HG02763 (cell line): Measurements from ENCODE around the gene NOTO.

ENCODE experiments used
- ATAC-seq: cut with Tn5 transposase; IDR thresholded peaks from one replicate; pipeline ENCODE4 v1.9.1; 2021; ENCODE audit warnings: mild to moderate bottlenecking, moderate library complexity; ENCODE audit not compliant: unreplicated experiment

NOTO gene

GRCh38 chr2:73233154-73233931 lies 31.0 kb downstream of the NOTO start, which contains the start of gene PRADC1:
TSS of gene PRADC1 (minus strand) at chr2:73233239. CDS start at chr2:73233160, 79 bp downstream.
- peak; percentile 93 for ATAC-seq

- peak; percentile 56 for ATAC-seq
These were observed 31.8 kb downstream of the NOTO start, which contains the start of gene CCT7 for GRCh38 chr2:73233932-73234832. TSS of gene CCT7 (plus strand) at chr2:73234308. CDS start at chr2:73234379, 71 bp downstream.

DNA sequence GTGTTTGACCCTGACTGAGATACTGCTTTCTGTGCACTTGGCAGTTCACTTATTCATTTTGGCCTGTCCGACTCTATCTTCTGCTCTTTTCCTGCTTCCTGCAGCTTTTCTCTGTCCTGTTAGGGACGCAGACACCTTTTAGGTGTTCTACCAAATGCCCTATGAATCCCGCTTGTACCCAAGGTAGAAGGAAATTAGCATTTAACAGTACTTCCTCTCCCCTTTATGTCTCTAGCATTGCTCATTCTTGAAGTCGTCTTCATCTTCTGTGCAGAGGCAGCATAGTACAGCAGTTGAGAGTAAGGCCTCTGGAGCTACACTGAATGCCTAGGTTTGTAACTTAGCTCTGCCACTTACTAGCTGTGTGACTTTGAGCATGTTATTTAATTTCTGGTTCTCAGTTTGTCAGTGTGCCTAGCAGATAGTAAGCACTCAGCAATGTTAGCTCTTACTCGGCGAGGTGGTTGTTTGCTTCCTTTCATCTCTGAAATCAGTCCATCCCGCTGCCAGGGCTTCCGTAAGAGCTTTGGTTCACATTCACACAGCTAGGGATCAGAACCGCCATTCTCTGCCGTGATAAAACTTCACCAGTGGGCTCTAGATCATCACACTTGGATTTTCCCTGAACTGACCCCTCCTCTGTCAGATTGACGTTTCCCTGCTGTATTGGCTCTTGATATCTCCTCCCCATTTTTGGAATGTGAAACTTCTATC lies 33.1 kb downstream of the NOTO start:
- no peak for ATAC-seq

- no peak for ATAC-seq
These were observed 34.8 kb downstream of the NOTO start for GRCh38 chr2:73237168-73237567.

DNA sequence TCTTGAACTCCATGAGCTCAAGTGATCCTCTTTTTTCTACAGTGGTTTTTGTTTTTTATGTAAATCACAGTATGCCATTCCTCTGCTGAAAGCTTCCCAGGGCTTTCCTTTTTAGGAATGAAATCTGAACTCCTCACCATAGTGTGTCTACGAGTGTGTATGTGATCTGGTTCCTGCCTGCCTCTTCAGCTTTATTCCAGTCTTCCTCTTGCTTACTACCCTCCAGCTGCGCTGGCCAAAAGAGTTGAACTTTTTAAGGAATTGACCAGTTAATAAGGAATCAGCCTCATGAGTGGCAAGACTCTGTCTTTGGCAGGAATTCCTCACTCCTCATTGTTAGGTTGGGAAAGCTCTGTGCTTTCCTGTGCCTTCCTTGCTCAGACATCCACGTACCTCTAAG lies 35.8 kb downstream of the NOTO start:
- no peak for ATAC-seq

GRCh38 chr2:73238976-73239375 lies 36.6 kb downstream of the NOTO start:
- ATAC-seq = no peak

DNA sequence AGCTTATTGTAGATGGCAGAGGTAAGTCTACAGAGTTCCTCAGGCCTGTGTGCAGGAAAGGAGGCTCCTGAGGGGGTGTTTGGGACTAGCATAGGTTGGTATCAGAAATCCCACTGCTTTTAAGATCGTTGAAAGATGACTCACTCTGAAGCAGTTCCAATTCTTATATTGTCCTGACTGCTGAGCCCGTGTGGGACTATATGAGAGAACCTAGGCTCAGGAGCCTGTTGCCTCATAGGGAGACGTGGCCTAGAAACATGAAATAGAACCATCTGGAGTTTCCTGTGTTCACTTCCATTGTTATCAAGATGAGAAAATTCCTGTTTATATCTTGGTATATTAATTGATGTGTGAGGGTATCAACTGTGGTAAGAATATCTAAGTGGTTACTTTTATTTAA lies 37.4 kb downstream of the NOTO start:
- no peak for ATAC-seq

DNA sequence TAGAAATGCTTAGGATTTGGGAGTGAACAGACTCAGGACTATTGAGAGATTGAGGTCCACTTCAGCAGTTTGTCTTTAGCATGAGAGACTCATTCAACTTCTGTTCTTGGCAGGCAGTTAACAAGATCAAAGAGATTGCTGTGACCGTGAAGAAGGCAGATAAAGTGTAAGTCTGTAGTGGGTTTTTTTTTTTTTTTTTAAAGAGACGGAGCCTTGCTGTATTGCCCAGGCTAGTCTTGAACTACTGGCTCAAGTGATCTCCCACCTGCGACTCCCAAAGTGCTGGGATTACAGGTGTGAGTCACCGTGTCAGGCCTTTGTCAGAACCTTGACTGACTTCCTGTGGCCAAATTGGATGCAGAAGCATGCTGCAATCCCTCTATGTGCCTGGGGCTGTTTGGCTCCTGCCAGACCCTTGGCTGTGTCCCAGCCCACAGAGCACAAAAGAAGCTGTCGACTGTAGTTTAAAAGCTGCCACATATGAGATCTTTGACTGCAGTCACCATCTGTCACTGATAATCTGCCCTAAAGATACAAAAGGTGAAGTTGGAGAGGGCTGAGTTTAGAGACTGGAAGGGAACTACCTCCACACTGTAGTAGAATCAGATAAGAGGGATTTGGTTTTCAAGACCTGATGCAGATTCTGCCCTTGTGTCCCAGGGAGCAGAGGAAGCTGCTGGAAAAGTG lies 41.7 kb downstream of the NOTO start:
- no peak for ATAC-seq

GRCh38 chr2:73244580-73244979 lies 42.2 kb downstream of the NOTO start:
- ATAC-seq = no peak

GRCh38 chr2:73246850-73247249 lies 44.5 kb downstream of the NOTO start:
- no peak for ATAC-seq

- no peak for ATAC-seq
These were observed 47.3 kb downstream of the NOTO start for GRCh38 chr2:73249636-73250035.

GRCh38 chr2:73250872-73251846 lies 48.8 kb downstream of the NOTO start:
- no peak for ATAC-seq

GRCh38 chr2:73252238-73253027 lies 50.1 kb downstream of the NOTO start:
- no peak for ATAC-seq

GRCh38 chr2:73253400-73253799 lies 51.0 kb downstream of the NOTO start:
- no peak for ATAC-seq

DNA sequence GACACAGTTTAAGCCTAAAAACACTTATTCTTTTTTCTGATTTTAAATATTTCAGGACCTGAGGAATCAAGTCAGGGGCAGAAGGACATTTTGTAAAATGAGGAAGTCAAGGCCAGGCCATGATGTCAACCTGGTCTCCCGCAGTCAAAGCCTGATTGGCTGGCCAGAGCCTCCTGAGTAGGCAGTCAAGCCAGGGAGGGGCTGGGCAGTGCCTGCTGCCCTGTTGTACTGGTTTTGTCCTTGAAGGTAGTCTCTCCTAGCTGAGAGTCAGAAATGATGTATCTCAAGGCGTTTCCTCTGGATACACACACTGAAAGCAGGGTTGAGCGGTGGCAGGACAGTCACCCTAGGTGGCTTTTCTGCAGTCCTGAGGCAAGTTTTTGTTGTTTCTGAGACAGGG lies 51.5 kb downstream of the NOTO start:
- ATAC-seq = no peak

DNA sequence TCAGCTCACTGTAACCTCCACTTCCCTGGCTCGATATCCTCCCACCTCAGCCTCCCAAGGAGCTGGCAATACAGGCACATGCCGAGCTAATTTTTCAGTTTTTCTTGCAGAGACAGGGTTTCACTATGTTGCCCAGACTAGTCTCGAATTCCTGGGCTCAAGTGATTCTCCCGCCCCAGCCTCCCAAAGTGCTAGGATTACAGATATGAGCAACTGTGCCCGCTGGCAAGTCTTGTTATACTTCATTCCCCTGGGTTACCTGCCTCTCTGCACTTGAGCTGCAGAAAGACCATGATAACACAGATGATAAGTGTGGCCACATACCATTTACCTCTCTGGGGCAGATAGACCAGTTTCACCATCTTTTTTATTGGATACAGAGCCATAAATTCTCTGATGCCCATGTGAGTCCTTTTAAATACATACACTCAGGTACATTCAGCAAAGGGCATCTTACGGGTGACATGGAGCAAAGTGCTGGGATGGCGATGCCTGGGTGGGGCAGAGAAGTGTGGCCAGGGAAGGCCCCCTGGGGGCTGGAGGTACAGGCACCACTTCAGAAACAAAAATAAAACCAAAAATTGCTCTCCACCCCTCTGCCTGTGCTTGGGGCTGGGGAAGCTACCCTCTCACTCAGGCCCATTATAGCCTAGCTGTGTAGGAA lies 52.1 kb downstream of the NOTO start:
- no peak for ATAC-seq

DNA sequence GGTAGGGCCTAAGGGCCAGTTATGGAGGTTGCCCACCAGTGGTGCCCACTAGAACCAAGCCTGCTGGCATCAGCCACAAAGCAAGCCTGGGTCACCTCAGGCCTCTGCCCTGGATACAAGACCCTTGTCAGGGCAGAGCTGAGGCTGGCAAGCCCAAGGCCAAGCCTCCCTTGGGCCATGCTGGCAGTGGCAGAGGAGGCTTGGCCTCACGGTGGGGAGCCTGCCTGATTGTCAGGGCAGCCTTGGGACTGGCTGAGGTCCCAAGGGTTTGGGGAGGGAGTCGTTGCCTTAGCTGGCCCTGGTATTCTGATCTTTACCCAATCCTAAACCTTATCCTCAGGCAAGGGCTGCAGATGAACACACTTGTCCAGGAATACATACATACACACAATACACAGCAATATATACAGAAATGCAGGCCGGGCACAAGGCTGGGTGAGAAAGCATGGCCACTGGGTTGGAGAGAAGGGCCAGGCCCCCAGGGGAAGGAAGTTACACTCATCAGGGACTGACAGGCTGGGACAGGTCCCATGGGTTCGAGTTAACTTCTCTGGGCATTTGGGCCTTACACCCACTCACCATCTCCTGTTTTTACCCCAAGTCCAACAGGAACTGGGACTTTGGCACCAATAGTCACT lies 52.8 kb downstream of the NOTO start:
- ATAC-seq = no peak
